Left ventricle myocardium inferior (tissue), 1 donor: ENCODE measurements around the gene DNMT1. TPM values are rescaled to one million over a fixed set of nuclear protein-coding genes. Genes with fewer than 3 reads are reported as not detected.

ENCODE experiments used
- DNase-seq: peaks from one replicate; pipeline ENCODE4 v3.0.0-alpha.2; 2020
- H3K27ac ChIP-seq: fragments of 200-600 bp; replicated peaks from 2 replicates; pipeline ENCODE4 v1.8.0; 2021
- H3K27me3 ChIP-seq: fragments of 200-600 bp; 2 replicates; pipeline ENCODE4 v1.8.0; 2021; ENCODE audit warnings: low read depth
- H3K36me3 ChIP-seq: fragments of 200-600 bp; 2 replicates; pipeline ENCODE4 v1.8.0; 2021
- H3K4me1 ChIP-seq: fragments of 200-600 bp; 2 replicates; pipeline ENCODE4 v1.8.0; 2021
- H3K4me3 ChIP-seq: fragments of 200-600 bp; 2 replicates; pipeline ENCODE4 v1.8.0; 2021; ENCODE audit warnings: mild to moderate bottlenecking, moderate library complexity
- H3K9me3 ChIP-seq: fragments of 200-600 bp; replicated peaks from 2 replicates; pipeline ENCODE4 v1.8.0; 2021
- intact Hi-C: fragments of 100-400 bp; cut with micrococcal nuclease; formaldehyde crosslinking; loops from one replicate; pipeline ENCODE4 v1.11.0; 2022
- total RNA-seq: library from RNA; stranded (reverse); fragmentation: NEBNext Ultra II Directional; extraction: Animal tissue kit (Norgen Biotek cat#: 25700); gene quantifications from one replicate; pipeline ENCODE4 v1.2.1, GENCODE V29; 2021
- TF ChIP-seq, protein P1 (sequence below): fragments of 200-600 bp; IDR thresholded peaks from 2 replicates; pipeline ENCODE4 v1.8.0; 2021; ENCODE audit warnings: antibody characterized with exemption, mild to moderate bottlenecking, borderline replicate concordance
- donor health status: DM: no; HTN: yes; CAD: no; lungs with severe emphysema.

DNMT1 gene
- total RNA-seq, 1 donor from 2014 or later: 23.9 TPM

DNA sequence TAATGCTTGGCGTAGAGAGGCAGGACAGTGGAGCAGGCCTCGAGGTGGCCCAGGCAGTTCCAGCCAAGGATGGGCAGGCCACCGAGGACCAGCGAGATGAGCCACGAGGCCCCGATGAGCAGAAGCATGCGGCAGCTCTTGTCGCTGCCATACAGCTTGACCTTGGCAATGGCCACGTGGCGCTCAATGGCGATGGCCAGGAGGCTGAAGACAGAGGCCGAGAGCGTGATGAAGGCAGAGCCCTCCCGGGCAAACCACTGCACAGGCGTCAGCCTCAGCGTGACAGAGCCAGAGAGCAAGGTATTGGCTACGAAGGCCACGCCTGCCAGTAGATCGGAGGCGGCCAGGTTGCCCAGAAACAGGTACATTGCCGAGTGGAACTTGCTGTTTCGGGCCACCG lies 29.6 kb upstream of the DNMT1 start:
- TF ChIP-seq, protein P1, sequence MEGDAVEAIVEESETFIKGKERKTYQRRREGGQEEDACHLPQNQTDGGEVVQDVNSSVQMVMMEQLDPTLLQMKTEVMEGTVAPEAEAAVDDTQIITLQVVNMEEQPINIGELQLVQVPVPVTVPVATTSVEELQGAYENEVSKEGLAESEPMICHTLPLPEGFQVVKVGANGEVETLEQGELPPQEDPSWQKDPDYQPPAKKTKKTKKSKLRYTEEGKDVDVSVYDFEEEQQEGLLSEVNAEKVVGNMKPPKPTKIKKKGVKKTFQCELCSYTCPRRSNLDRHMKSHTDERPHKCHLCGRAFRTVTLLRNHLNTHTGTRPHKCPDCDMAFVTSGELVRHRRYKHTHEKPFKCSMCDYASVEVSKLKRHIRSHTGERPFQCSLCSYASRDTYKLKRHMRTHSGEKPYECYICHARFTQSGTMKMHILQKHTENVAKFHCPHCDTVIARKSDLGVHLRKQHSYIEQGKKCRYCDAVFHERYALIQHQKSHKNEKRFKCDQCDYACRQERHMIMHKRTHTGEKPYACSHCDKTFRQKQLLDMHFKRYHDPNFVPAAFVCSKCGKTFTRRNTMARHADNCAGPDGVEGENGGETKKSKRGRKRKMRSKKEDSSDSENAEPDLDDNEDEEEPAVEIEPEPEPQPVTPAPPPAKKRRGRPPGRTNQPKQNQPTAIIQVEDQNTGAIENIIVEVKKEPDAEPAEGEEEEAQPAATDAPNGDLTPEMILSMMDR: no peak
- no peak overlapping the region for H3K4me3 ChIP-seq
- H3K36me3 ChIP-seq: peaks cover 11% of the 10 kb centered on the region
- no peaks in the 10 kb centered on the region for H3K27me3 ChIP-seq
- intact Hi-C loops: no loop called here
- no peaks in the 10 kb centered on the region for H3K9me3 ChIP-seq
- DNase-seq: no peak
- H3K27ac ChIP-seq: no peak overlapping the region
- peaks cover 48% of the 10 kb centered on the region for H3K4me1 ChIP-seq

GRCh38 chr19:10223488-10224213 lies 28.9 kb upstream of the DNMT1 start:
- no peaks in the 10 kb centered on the region for H3K9me3 ChIP-seq
- TF ChIP-seq, protein P1: no peak
- H3K27me3 ChIP-seq: no peaks in the 10 kb centered on the region
- intact Hi-C loops: no loop called here
- peaks cover 11% of the 10 kb centered on the region for H3K36me3 ChIP-seq
- no peak for DNase-seq
- H3K4me3 ChIP-seq: no peak overlapping the region
- H3K27ac ChIP-seq: no peak overlapping the region
- H3K4me1 ChIP-seq: peaks cover 41% of the 10 kb centered on the region

DNA sequence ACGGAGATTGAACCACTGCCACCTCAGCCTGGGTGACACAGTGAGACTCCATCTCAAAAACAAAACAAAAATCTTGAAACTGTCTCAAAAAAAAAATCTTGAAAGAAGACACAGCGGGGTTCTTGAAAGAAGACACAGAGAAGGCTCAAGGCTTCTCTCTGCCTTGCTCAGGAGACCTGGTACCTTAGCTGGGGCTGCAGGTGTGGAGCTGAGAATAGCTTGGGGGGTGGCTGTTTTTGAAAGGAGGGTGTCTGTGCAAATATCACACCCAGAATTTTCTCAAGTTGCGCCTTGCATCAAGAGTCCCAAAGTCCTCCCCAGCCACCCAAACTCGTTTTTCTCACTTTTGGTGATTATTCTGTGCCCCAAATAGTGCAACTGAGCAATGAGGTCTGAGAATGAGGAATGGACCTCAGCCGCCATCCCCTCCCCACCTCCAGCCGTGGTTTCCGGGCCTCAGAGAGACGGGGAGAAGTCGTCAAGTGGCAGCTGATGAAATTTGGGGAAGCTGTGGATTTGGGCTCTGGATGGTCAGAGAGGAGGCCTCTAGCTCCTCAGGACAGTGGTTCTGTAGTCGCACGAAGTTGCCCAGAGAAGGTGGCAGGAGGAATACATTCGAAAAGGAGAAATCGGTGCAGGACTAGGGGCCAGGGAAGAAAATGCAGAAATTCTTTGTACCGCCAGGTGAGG lies 27.6 kb upstream of the DNMT1 start:
- Histone ChIP-seq H3K27me3 (no peaks in the 10 kb centered on the region), H3K4me3 (no peak overlapping the region), H3K4me1 (peaks cover 30% of the 10 kb centered on the region), H3K36me3 (peaks cover 11% of the 10 kb centered on the region), H3K27ac (no peak overlapping the region), H3K9me3 (no peaks in the 10 kb centered on the region)
- intact Hi-C loops: no loop called here
- TF ChIP-seq, protein P1: no peak
- no peak for DNase-seq

DNA sequence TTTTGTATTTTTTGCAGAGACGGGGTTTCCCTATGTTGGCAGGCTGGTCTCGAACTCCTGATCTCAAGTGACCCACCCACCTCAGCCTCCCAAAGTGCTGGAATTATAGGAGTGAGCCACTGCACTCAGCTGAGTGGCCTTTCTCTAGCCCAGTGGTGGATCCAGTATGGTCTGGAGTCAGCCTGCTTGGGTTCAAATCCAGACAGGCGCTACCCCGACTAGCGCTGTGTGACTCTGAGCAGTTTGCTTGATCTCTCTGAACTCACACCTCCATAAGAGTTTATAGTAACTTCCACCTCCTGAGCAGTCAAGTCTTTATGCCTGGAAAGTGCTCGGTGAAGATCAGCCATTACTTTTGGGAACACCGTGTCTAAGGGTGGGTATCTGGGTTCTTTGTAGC lies 25.9 kb upstream of the DNMT1 start:
- H3K4me3 ChIP-seq: no peak overlapping the region
- H3K4me1 ChIP-seq: peaks cover 13% of the 10 kb centered on the region
- TF ChIP-seq, protein P1: no peak
- no peaks in the 10 kb centered on the region for H3K9me3 ChIP-seq
- intact Hi-C loops: no loop called here
- H3K27ac ChIP-seq: no peak overlapping the region
- peaks cover 11% of the 10 kb centered on the region for H3K36me3 ChIP-seq
- no peak for DNase-seq
- no peaks in the 10 kb centered on the region for H3K27me3 ChIP-seq

DNA sequence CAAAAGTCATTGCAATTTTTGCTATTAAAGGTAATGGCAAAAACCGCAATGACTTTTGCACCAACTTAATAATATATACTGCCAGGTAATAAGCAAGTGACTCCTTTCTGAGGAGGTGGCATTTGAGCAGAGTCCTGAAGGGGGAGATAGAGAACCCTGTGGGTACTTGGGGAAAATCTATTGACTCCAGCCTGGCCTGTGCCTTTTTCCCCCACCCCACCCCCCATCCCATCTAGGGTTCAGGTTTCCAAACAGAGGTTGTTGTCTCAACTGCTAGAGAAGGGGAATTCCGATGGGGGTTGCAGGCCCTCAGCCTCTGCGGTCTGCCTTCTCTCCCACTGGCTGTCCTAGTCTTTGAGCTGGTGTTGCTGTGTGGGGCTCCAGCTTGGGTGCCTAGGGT lies 24.9 kb upstream of the DNMT1 start:
- Histone ChIP-seq H3K4me3 (no peak overlapping the region), H3K27me3 (no peaks in the 10 kb centered on the region), H3K4me1 (peaks cover 7% of the 10 kb centered on the region), H3K36me3 (peaks cover 11% of the 10 kb centered on the region), H3K27ac (no peak overlapping the region), H3K9me3 (no peaks in the 10 kb centered on the region)
- DNase-seq: no peak
- TF ChIP-seq, protein P1: peak; percentile 16
- intact Hi-C loops: no loop called here
